A673 (cell line): ENCODE data around the gene RTP3. TPM values are rescaled to one million over a fixed set of nuclear protein-coding genes. Genes with fewer than 3 reads are reported as not detected.

Experiments used
- BruUV-seq: library from RNA; stranded (reverse); fragments of 400-500 nt; replicated peaks from 2 replicates; lab custom pipeline; 2021; lab: Mats Ljungman, UMichigan
- CTCF ChIA-PET: fragments of 300-600 bp; sonication (Branson Sonifier 250); formaldehyde crosslinking; loops from one replicate; lab custom pipeline; 2022; ENCODE audit warnings: antibody characterized with exemption; lab: Charles Lee
- POLR2A ChIA-PET: fragments of 300-600 bp; sonication (Branson Sonifier 250); formaldehyde crosslinking; loops from one replicate; lab custom pipeline; 2022; ENCODE audit warnings: antibody characterized with exemption; ENCODE audit not compliant: low non-redundant PET; lab: Charles Lee
- DNase-seq: peaks from one replicate; pipeline ENCODE4 v3.0.0-alpha.2; 2015; ENCODE audit warnings: low spot score
- H3K27ac ChIP-seq: fragments of 200-600 bp; sonication (generic); 2 replicates; pipeline ENCODE4 v1.5.1; 2016; ENCODE audit warnings: mixed run types, low read depth, mild to moderate bottlenecking, mixed read lengths, antibody characterized with exemption, low read length; ENCODE audit not compliant: poor library complexity, severe bottlenecking
- H3K27me3 ChIP-seq: fragments of 200-600 bp; sonication (generic); replicated peaks from 2 replicates; pipeline ENCODE4 v1.6.1; 2017; ENCODE audit warnings: mixed run types, low read depth, mild to moderate bottlenecking, mixed read lengths, antibody characterized with exemption, low read length; ENCODE audit not compliant: insufficient read depth, poor library complexity
- H3K36me3 ChIP-seq: fragments of 200-600 bp; sonication (generic); 2 replicates; pipeline ENCODE4 v1.6.1; 2016; ENCODE audit warnings: mixed run types, mild to moderate bottlenecking, mixed read lengths, antibody characterized with exemption, low read length; ENCODE audit not compliant: insufficient read depth, poor library complexity, severe bottlenecking
- H3K4me1 ChIP-seq: fragments of 200-600 bp; sonication (generic); 2 replicates; pipeline ENCODE4 v1.6.1; 2017; ENCODE audit warnings: mixed run types, mild to moderate bottlenecking, mixed read lengths, antibody characterized with exemption, low read length; ENCODE audit not compliant: insufficient read depth, poor library complexity, severe bottlenecking
- H3K4me3 ChIP-seq: fragments of 200-600 bp; sonication (generic); 2 replicates; pipeline ENCODE4 v1.5.1; 2016; ENCODE audit warnings: low read depth, mixed run types, mild to moderate bottlenecking, mixed read lengths, low read length; ENCODE audit not compliant: poor library complexity, severe bottlenecking
- H3K9me3 ChIP-seq: fragments of 200-600 bp; sonication (generic); 2 replicates; pipeline ENCODE4 v1.6.1; 2016; ENCODE audit warnings: mixed run types, low read depth, mild to moderate bottlenecking, mixed read lengths, antibody characterized with exemption, low read length; ENCODE audit not compliant: poor library complexity, severe bottlenecking
- EZH2 ChIP-seq: fragments of 200-600 bp; sonication (generic); IDR thresholded peaks from 2 replicates; pipeline ENCODE4 v1.6.1; 2017; ENCODE audit warnings: borderline replicate concordance, low read depth, mild to moderate bottlenecking, mixed read lengths, antibody characterized with exemption, low read length; ENCODE audit not compliant: poor library complexity, severe bottlenecking
- intact Hi-C: fragments of 100-400 bp; cut with micrococcal nuclease; formaldehyde crosslinking; loops from one replicate; pipeline ENCODE4 v1.10.0; 2022; ENCODE audit not compliant: unreplicated experiment
- total RNA-seq: library from RNA; stranded (reverse); gene quantifications from 2 replicates; pipeline ENCODE4 v1.2.3, GENCODE V29; 2021
- TF ChIP-seq, protein P1 (sequence below): fragments of 300-800, 200-600 bp; sonication (generic); conservative IDR thresholded peaks from 2 replicates; pipeline ENCODE4 v1.5.1; 2017; ENCODE audit warnings: low read depth, mild to moderate bottlenecking, antibody characterized with exemption, low read length, moderate library complexity, mixed read lengths

RTP3 gene
- total RNA-seq, 1 experiment from 2014 or later, result not detected

DNA sequence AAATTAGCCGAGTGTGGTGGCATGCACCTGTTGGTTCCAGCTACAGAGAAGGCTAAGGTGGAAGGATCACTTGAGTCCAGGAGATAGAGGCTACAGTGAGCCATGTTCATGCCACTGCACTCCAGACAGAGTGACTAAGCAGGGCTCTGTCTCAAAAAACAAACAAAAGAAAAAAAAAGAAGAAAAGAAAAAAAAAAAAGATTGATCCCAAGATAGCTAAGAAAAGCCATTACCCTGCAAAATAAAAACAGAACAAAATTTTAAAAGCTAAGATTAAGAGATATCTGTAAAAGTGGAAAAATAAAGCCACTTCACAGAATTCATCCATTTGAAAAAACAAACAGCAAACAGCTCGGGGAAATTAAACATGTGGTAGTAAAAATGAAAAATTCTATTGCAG lies 44.6 kb downstream of the RTP3 start:
- intact Hi-C loops, result no loop called here
- CTCF ChIA-PET, result no interaction called here

DNA sequence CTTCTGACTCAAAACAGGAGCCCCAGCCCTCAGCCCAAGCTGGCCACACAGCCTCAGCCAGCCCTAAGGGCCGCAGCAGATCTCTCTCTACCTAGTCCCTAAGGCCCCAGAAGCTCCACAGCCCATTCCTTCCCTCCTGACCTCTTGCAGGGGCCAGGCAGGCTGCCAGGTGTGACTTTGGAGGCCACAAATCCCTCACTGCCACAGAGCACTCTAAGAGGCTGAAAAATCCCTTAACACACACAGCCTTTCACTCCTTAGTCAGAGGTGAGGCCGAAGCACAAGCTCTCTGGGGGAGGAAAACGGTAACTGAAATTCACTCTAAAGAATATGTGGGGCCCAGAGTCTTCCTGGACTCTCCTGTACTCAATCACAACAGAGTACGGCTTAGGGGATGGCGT lies 45.0 kb downstream of the RTP3 start:
- H3K9me3 ChIP-seq, result no peaks in the 10 kb centered on the region
- CTCF ChIA-PET, result no interaction called here
- no peaks in the 10 kb centered on the region for H3K27me3 ChIP-seq
- H3K4me1 ChIP-seq, result no peaks in the 10 kb centered on the region
- POLR2A ChIA-PET, result no interaction called here
- no peak overlapping the region for H3K27ac ChIP-seq
- TF ChIP-seq, protein P1, sequence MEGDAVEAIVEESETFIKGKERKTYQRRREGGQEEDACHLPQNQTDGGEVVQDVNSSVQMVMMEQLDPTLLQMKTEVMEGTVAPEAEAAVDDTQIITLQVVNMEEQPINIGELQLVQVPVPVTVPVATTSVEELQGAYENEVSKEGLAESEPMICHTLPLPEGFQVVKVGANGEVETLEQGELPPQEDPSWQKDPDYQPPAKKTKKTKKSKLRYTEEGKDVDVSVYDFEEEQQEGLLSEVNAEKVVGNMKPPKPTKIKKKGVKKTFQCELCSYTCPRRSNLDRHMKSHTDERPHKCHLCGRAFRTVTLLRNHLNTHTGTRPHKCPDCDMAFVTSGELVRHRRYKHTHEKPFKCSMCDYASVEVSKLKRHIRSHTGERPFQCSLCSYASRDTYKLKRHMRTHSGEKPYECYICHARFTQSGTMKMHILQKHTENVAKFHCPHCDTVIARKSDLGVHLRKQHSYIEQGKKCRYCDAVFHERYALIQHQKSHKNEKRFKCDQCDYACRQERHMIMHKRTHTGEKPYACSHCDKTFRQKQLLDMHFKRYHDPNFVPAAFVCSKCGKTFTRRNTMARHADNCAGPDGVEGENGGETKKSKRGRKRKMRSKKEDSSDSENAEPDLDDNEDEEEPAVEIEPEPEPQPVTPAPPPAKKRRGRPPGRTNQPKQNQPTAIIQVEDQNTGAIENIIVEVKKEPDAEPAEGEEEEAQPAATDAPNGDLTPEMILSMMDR, result no peak
- no peak for TF ChIP-seq EZH2
- no peaks in the 10 kb centered on the region for H3K36me3 ChIP-seq
- no TSS peak for BruUV-seq
- no peak overlapping the region for H3K4me3 ChIP-seq
- intact Hi-C loops, result no loop called here
- DNase-seq, result no peak

More for the DNA sequence above, 44.6 kb downstream of the RTP3 start:
- POLR2A ChIA-PET, result no interaction called here
- no peak for TF ChIP-seq EZH2
- TF ChIP-seq, protein P1, result no peak
- BruUV-seq, result no TSS peak
- DNase-seq, result no peak
- H3K9me3 ChIP-seq, result no peaks in the 10 kb centered on the region
- H3K27ac ChIP-seq, result no peak overlapping the region
- H3K27me3 ChIP-seq, result no peaks in the 10 kb centered on the region
- H3K4me1 ChIP-seq, result no peaks in the 10 kb centered on the region
- no peaks in the 10 kb centered on the region for H3K36me3 ChIP-seq
- H3K4me3 ChIP-seq, result no peak overlapping the region

DNA sequence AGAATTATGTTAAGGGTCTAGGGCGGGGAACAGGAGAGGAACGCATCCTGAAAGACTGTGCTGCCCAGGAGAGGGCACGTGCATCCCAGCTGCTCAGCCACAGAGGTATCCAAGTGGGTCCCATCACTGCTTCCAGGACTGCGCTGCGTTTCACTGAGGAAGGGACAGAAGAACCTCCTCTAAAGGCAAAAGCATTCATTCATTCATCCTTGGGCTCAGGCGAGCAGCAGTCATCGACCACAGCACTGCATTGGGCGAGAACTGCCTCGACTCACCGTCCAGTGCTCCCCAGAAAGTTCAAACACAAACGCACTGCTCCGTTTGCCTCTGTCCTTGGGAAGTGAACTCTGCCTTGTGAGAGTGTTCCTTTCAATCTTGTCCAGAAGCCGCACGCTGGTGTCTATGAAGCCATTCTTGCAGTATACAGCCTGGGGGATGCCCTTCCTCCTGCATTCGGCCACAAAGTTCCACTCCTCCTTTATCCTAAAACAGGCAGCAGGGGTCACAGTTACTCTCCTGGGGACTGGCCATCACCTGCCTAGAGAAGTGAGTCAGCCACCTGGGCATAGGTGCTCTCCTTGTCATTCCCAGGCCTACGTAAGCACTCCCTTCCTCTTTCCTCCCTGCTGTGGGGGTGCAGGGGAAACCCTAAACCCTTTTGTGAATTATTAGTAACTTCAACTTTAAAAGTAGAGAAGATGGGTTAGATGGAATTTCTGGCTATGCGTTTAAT lies 47.2 kb downstream of the RTP3 start:
- intact Hi-C loops, result no loop called here
- no peak overlapping the region for H3K4me3 ChIP-seq
- H3K27ac ChIP-seq, result no peak overlapping the region
- no peaks in the 10 kb centered on the region for H3K9me3 ChIP-seq
- CTCF ChIA-PET, result no interaction called here
- no peak for DNase-seq
- POLR2A ChIA-PET, result no interaction called here
- TF ChIP-seq, protein P1, result no peak
- TF ChIP-seq EZH2, result no peak
- BruUV-seq, result no TSS peak
- H3K4me1 ChIP-seq, result no peaks in the 10 kb centered on the region
- no peaks in the 10 kb centered on the region for H3K27me3 ChIP-seq
- no peaks in the 10 kb centered on the region for H3K36me3 ChIP-seq
